AG04449 (cell line): ENCODE data around the gene REG4.

Experiments used
- CTCF ChIA-PET: fragments of 350-600 bp; formaldehyde crosslinking; extraction: SDS; loops from one replicate; lab custom pipeline; 2021; ENCODE audit warnings: antibody characterized with exemption; lab: Yijun Ruan, JAX
- POLR2A ChIA-PET: fragments of 400-600, 350-600 bp; formaldehyde crosslinking; extraction: SDS; loops from one replicate; lab custom pipeline; 2020; ENCODE audit warnings: antibody characterized with exemption, inconsistent platforms; lab: Yijun Ruan, JAX
- DNase-seq: peaks from one replicate; pipeline ENCODE4 v3.0.0-alpha.2; 2010; ENCODE audit warnings: low read depth, low spot score
- H3K4me3 ChIP-seq: 2 replicates; pipeline ENCODE4 v1.5.1; 2011; ENCODE audit warnings: low read depth, mild to moderate bottlenecking, control low read depth, low read length
- TF ChIP-seq, protein P1 (sequence below): IDR thresholded peaks from one replicate; pipeline ENCODE4 v1.5.1; 2011; ENCODE audit warnings: mild to moderate bottlenecking, moderate library complexity, low read length, control low read depth, inconsistent platforms; ENCODE audit not compliant: insufficient read depth; ENCODE audit errors: missing control alignments

Gene REG4

DNA sequence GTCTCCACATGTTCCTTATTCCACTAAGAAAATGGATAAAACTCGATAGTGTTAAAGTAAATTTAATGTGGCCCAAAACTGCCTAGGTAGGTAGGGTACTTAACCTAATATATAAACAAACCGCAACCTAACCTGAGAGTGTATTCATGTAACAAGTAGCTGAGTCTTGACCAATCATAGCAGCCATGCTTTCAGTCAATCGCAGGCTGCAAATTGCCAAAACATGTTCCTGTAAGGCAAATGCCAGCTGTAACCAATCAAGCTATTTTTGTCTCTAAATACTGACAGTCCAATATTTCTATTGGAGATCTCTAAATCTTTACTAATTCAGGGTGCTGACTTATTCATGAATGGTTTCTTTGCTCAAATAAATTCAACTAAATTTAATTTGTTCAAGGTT, 39.5 kb downstream of the REG4 start:
- ChIA-PET CTCF (interaction anchor here (1.5 to 1.8 kb wide), 2 partner anchors 28 to 37 kb away, joined by 5 read pairs; no protein-coding TSS in a partner anchor), POLR2A (no interaction called here)
- TF ChIP-seq, protein P1, sequence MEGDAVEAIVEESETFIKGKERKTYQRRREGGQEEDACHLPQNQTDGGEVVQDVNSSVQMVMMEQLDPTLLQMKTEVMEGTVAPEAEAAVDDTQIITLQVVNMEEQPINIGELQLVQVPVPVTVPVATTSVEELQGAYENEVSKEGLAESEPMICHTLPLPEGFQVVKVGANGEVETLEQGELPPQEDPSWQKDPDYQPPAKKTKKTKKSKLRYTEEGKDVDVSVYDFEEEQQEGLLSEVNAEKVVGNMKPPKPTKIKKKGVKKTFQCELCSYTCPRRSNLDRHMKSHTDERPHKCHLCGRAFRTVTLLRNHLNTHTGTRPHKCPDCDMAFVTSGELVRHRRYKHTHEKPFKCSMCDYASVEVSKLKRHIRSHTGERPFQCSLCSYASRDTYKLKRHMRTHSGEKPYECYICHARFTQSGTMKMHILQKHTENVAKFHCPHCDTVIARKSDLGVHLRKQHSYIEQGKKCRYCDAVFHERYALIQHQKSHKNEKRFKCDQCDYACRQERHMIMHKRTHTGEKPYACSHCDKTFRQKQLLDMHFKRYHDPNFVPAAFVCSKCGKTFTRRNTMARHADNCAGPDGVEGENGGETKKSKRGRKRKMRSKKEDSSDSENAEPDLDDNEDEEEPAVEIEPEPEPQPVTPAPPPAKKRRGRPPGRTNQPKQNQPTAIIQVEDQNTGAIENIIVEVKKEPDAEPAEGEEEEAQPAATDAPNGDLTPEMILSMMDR, result no peak
- no peak for DNase-seq
- H3K4me3 ChIP-seq, result no peak overlapping the region

DNA sequence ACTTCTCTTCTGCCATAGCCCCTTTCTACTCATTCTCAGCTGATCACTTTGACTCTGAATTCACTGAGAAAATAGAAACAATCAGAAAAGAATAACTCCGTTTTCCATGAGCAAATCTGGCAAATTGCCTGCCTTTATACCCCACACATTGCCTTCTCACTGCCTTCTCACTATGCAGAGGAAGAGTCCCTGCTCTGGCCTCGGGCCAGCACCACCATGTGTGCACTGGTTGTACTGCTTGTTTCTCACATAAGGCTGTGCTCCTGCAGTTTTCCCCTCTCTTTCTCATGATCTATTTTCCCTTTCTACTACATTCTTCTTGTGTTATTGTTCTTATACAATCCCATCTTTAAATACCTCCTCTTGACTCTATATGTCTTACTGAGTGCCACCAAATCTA, 40.2 kb downstream of the REG4 start:
- TF ChIP-seq, protein P1, result no peak
- POLR2A ChIA-PET, result no interaction called here

DNA sequence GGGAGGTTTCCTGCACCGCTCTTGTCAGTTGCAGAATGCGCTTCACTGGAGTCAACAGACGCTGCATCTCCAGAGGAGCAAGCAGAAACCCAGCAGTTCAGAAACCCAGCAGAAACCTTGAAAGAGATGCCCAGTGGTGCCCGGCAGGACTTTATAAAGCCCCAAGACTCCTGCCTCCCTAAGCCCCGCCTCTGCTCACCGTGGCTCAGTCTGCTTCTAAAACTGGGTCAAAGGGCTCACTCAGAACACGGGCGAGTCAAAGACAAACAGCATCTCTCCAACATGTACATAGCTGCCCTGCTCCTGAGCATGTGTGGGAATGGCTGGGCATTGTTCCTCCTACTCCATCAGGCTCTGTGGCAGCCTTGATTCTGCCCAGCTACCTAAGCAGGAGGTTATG, 42.5 kb downstream of the REG4 start, which contains the start of gene HMGCS2:
Gene HMGCS2, minus strand, starts transcription at position 128 of the 400 bp plus-strand sequence. Its CDS starts 61 bp downstream, at position 67.
- CTCF ChIA-PET, result interaction anchor here (1.4 kb wide), 1 partner anchor 24 kb away, joined by 3 read pairs; no protein-coding TSS in a partner anchor
- H3K4me3 ChIP-seq, result no peak within 1 kb of the TSS
- no peak for DNase-seq
- POLR2A ChIA-PET, result no interaction called here
- TF ChIP-seq, protein P1, result no peak

More for the DNA sequence above, 40.2 kb downstream of the REG4 start:
- no peak for DNase-seq
- CTCF ChIA-PET, result interaction anchor here (1.5 to 1.8 kb wide), 2 partner anchors 27 to 38 kb away, joined by 5 read pairs; no protein-coding TSS in a partner anchor
- H3K4me3 ChIP-seq, result no peak overlapping the region

DNA sequence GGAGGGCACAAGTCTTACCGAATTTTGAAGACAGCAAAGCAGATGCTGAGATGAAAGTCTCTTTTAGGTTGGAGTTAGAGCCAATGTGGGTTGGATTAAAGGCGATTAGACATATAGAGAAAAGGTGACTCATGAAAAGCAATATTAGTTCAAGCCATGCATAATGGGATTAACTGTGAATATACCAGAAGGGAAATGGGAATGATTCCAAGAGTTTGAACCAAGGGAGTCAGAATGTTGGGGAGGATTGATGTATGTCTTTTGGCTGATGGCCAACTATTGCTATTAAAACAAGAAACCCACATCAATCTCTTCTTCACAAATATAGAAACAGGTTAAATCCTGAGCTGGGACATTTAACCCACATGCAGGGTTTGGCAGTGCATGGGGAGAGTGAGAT, 43.8 kb downstream of the REG4 start:
- H3K4me3 ChIP-seq, result no peak overlapping the region
- CTCF ChIA-PET, result interaction anchor here (0.6 to 1.6 kb wide), 2 partner anchors 16 to 41 kb away, joined by 4 read pairs; no protein-coding TSS in a partner anchor
- DNase-seq, result no peak
- POLR2A ChIA-PET, result no interaction called here
- TF ChIP-seq, protein P1, result no peak

DNA sequence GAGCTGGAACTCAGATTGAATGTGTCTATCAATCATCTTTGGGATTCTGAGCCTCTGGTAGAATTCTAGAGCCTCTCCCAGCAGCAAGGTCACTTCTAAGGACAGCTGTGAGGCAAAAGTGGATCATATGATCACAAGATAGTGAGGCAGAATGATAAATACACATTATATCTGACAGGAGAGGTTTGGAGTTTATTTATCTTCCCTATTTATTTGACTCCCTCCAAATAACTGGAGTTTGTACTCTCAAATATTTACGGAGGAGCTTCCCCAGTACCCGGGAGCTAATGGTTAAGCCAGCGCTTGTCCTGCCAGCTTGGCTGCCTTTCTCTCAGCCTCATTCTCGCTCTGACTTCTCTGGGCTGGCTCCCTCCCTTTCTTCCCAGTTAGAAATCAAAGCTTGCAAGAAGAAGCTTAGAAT, 44.9 kb downstream of the REG4 start:
- DNase-seq, result no peak
- no peak overlapping the region for H3K4me3 ChIP-seq
- POLR2A ChIA-PET, result no interaction called here
- TF ChIP-seq, protein P1, result no peak
- CTCF ChIA-PET, result interaction anchor here (0.9 to 1.6 kb wide), 3 partner anchors 22 to 103 kb away, joined by 3 to 6 read pairs (median 4); no protein-coding TSS in a partner anchor

DNA sequence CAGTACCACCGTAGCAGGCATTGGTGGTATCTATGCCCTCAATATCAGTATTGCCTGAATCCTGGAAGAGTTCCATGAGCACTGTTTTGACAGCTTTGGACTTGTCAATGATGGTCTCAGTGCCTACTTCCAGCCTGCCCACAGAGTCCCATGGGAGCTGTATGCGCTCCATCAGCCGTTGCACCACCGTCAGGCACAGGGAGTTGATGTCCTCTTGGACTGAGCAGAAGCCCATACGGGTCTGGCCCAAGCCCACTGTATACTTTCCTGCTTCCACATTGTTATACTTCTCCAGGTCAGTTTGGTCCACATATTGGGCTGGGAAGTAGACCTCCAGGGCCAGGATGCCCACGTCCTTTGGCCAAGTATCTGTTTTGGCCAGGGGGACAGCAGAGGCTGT, 47.0 kb downstream of the REG4 start:
- TF ChIP-seq, protein P1, result no peak
- ChIA-PET CTCF (interaction anchor here (0.6 to 1.6 kb wide), 3 partner anchors 20 to 54 kb away, joined by 3 to 4 read pairs (median 4); no protein-coding TSS in a partner anchor), POLR2A (no interaction called here)
- no peak overlapping the region for H3K4me3 ChIP-seq
- no peak for DNase-seq
